Nephron (organoid): Measurements from ENCODE around the gene CCDC187.

Source experiments
- H3K27ac Mint-ChIP-seq, 3 experiments: 2 replicates each; pipeline ENCODE4 v1.8.0; 2020; ENCODE audit warnings: mixed read lengths in 3 of 3, mild to moderate bottlenecking in 2 of 3, moderate library complexity in 1 of 3
- H3K27me3 Mint-ChIP-seq: 2 replicates; pipeline ENCODE4 v1.8.0; 2021; ENCODE audit warnings: low read depth, mild to moderate bottlenecking, moderate library complexity, mixed read lengths
- H3K36me3 Mint-ChIP-seq: 2 replicates; pipeline ENCODE4 v1.8.0; 2020; ENCODE audit warnings: low read depth, mixed read lengths
- H3K4me1 Mint-ChIP-seq: 2 replicates; pipeline ENCODE4 v1.8.0; 2020; ENCODE audit warnings: mixed read lengths
- H3K4me3 Mint-ChIP-seq, 3 experiments: 2 replicates each; pipeline ENCODE4 v1.8.0; 2020; ENCODE audit warnings: mild to moderate bottlenecking in 3 of 3, mixed read lengths in 3 of 3, moderate library complexity in 2 of 3
- H3K9me3 Mint-ChIP-seq: 2 replicates; pipeline ENCODE4 v1.8.0; 2020; ENCODE audit warnings: mixed read lengths
- TF ChIP-seq, protein P1 (sequence below), 3 experiments: fragments of 200-600 bp; sonication (generic); IDR thresholded peaks; one replicate each; pipeline ENCODE4 v1.5.0; 2021; ENCODE audit warnings: antibody characterized with exemption in 3 of 3; ENCODE audit not compliant: unreplicated experiment in 3 of 3

CCDC187 gene

GRCh38 chr9:136327304-136327974, 23.5 kb upstream of the CCDC187 start, which contains the start of gene GPSM1:
GPSM1 (plus strand) TSS chr9:136327539; CDS start chr9:136327696, 157 bp downstream.
- Mint-ChIP-seq H3K27ac (peak within 1 kb of the TSS; percentile 90 to 95 (median 95)), H3K36me3 (no peaks in the 10 kb centered on the region), H3K4me1 (peaks cover 22% of the 10 kb centered on the region), H3K9me3 (no peaks in the 10 kb centered on the region), H3K27me3 (peaks cover 6% of the 10 kb centered on the region), H3K4me3 (peak within 1 kb of the TSS; percentile 87 to 91 (median 90))
- TF ChIP-seq, protein P1, sequence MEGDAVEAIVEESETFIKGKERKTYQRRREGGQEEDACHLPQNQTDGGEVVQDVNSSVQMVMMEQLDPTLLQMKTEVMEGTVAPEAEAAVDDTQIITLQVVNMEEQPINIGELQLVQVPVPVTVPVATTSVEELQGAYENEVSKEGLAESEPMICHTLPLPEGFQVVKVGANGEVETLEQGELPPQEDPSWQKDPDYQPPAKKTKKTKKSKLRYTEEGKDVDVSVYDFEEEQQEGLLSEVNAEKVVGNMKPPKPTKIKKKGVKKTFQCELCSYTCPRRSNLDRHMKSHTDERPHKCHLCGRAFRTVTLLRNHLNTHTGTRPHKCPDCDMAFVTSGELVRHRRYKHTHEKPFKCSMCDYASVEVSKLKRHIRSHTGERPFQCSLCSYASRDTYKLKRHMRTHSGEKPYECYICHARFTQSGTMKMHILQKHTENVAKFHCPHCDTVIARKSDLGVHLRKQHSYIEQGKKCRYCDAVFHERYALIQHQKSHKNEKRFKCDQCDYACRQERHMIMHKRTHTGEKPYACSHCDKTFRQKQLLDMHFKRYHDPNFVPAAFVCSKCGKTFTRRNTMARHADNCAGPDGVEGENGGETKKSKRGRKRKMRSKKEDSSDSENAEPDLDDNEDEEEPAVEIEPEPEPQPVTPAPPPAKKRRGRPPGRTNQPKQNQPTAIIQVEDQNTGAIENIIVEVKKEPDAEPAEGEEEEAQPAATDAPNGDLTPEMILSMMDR (IDR thresholded peaks at IDR 0.05; ENCODE audit: unreplicated experiment in 3 of 3) = no peak

- TF ChIP-seq, protein P1 (IDR thresholded peaks at IDR 0.05; ENCODE audit: unreplicated experiment in 3 of 3) = no peak
- peaks cover 6% of the 10 kb centered on the region for H3K27me3 Mint-ChIP-seq
- H3K4me3 Mint-ChIP-seq = peak overlapping the region; percentile 78 to 85 (median 78)
- no peaks in the 10 kb centered on the region for H3K36me3 Mint-ChIP-seq
- no peaks in the 10 kb centered on the region for H3K9me3 Mint-ChIP-seq
- H3K27ac Mint-ChIP-seq = peak overlapping the region; percentile 28 to 94 (median 71)
- H3K4me1 Mint-ChIP-seq = peaks cover 22% of the 10 kb centered on the region
These were observed 22.9 kb upstream of the CCDC187 start for GRCh38 chr9:136326761-136327303.

DNA sequence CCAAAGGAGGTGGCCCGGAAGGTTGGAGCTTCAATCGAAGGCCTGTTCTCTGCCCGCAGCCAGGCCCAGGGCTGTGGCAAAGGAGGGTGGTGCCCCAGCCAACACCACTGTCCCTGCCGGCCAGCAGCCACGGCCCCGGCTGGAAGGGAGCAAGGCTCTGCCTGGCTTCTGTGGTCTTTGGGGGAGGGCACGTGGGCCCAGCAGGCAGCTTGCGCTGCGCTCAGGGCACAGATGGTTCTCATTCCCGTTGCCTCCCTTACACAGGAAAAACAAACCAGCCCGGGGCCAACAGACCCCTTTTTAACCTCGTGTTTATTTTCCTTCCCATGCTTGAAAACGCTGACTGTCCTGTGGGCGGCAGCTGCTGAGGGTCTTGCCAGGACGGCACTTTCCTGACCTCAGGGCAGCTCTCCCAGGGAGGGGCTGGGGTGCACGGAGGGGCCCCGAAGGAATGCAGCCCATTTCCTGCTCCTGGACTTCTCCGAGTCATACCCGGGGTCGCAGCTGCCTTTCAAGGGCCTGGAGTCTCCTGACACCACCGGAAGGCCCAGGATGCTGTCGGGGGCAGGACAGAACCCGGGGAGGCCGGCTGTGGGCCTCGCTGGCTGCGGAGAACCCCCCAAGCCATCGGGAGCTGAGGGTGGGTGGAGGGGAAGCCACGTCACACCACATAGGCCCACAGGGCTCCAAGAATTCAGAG, 22.3 kb upstream of the CCDC187 start:
- H3K4me1 Mint-ChIP-seq = peaks cover 22% of the 10 kb centered on the region
- TF ChIP-seq, protein P1 (IDR thresholded peaks at IDR 0.05; ENCODE audit: unreplicated experiment in 3 of 3) = no peak
- peak overlapping the region; percentile 71 to 94 (median 94) for H3K27ac Mint-ChIP-seq
- peaks cover 6% of the 10 kb centered on the region for H3K27me3 Mint-ChIP-seq
- H3K9me3 Mint-ChIP-seq = peaks cover 2% of the 10 kb centered on the region
- peak overlapping the region; percentile 78 to 85 (median 78) for H3K4me3 Mint-ChIP-seq
- H3K36me3 Mint-ChIP-seq = no peaks in the 10 kb centered on the region

DNA sequence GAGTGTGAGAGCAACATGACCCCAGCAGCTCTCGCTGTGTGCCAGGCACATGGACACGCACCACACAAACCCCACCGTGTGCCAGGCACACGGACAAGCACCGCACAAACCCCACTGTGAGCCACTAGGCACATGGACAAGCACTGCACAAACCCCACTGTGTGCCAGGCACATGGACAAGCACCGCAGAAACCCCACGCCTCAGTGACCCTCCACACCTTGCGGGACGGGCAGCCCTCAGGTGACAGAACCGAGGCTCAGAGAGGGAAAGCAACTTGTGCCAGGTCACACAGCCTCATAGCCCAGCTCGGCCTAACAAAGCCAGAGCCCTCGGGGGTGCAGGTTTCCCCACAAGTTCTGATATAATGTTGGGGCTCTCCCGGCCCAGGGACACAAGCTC, 21.5 kb upstream of the CCDC187 start:
- H3K36me3 Mint-ChIP-seq = no peaks in the 10 kb centered on the region
- TF ChIP-seq, protein P1 (IDR thresholded peaks at IDR 0.05; ENCODE audit: unreplicated experiment in 3 of 3) = no peak
- peak overlapping the region; percentile 71 to 94 (median 94) for H3K27ac Mint-ChIP-seq
- H3K27me3 Mint-ChIP-seq = peaks cover 6% of the 10 kb centered on the region
- peak overlapping the region in 2 of 3 experiments; percentile 27 to 46 for H3K4me3 Mint-ChIP-seq
- peaks cover 3% of the 10 kb centered on the region for H3K9me3 Mint-ChIP-seq
- peaks cover 22% of the 10 kb centered on the region for H3K4me1 Mint-ChIP-seq

GRCh38 chr9:136324501-136325300, 20.8 kb upstream of the CCDC187 start:
- Mint-ChIP-seq H3K4me1 (peaks cover 22% of the 10 kb centered on the region), H3K36me3 (no peaks in the 10 kb centered on the region), H3K27ac (peak overlapping the region in 1 of 3 experiments; percentile 94), H3K27me3 (peaks cover 6% of the 10 kb centered on the region), H3K9me3 (peaks cover 3% of the 10 kb centered on the region), H3K4me3 (peak overlapping the region in 1 of 3 experiments; percentile 63)
- TF ChIP-seq, protein P1 (IDR thresholded peaks at IDR 0.05; ENCODE audit: unreplicated experiment in 3 of 3) = no peak
